Neuronal stem cell (in vitro differentiated cells): ENCODE measurements around the gene CRYBG2.
"Not testable (repeated sequence)": the region's sequence is repeated elsewhere in the genome, so short reads cannot be mapped to it uniquely, and the experiment has no call there.

Experiments
- DNase-seq: peaks from one replicate; pipeline ENCODE4 v3.0.0-alpha.2; 2013; ENCODE audit warnings: low spot score
- H2AFZ ChIP-seq: one replicate; pipeline ENCODE4 v1.6.1; 2013; ENCODE audit warnings: mild to moderate bottlenecking, low read length, inconsistent platforms
- H2AK5ac ChIP-seq: 2 replicates; pipeline ENCODE4 v1.6.1; 2013; ENCODE audit warnings: low read depth, mild to moderate bottlenecking, inconsistent platforms, low read length, moderate library complexity, mixed read lengths
- H2BK120ac ChIP-seq: 2 replicates; pipeline ENCODE4 v1.6.1; 2013; ENCODE audit warnings: low read depth, mild to moderate bottlenecking, inconsistent platforms, low read length, moderate library complexity, mixed read lengths
- H2BK12ac ChIP-seq: one replicate; pipeline ENCODE4 v1.6.1; 2013; ENCODE audit warnings: low read length, inconsistent platforms
- H2BK15ac ChIP-seq: 2 replicates; pipeline ENCODE4 v1.6.1; 2013; ENCODE audit warnings: mild to moderate bottlenecking, low read length, inconsistent platforms, mixed read lengths
- H2BK5ac ChIP-seq: one replicate; pipeline ENCODE4 v1.6.1; 2013; ENCODE audit warnings: inconsistent platforms, mild to moderate bottlenecking, low read length, moderate library complexity
- H3K14ac ChIP-seq: one replicate; pipeline ENCODE4 v1.6.1; 2013; ENCODE audit warnings: low read length, inconsistent platforms
- H3K18ac ChIP-seq: 2 replicates; pipeline ENCODE4 v1.6.1; 2013; ENCODE audit warnings: low read length, inconsistent platforms
- H3K23ac ChIP-seq: 2 replicates; pipeline ENCODE4 v1.6.1; 2013; ENCODE audit warnings: low read depth, mild to moderate bottlenecking, mixed read lengths, low read length, inconsistent platforms; ENCODE audit not compliant: poor library complexity
- H3K27ac ChIP-seq: replicated peaks from 3 replicates; pipeline ENCODE4 v1.5.1; 2013; ENCODE audit warnings: low read length, inconsistent platforms
- H3K27me3 ChIP-seq, 3 experiments: 2 replicates each; pipeline ENCODE4 v1.6.1; 2013; ENCODE audit warnings: low read length in 3 of 3, mild to moderate bottlenecking in 2 of 3, inconsistent platforms in 1 of 3, low read depth in 1 of 3, mixed read lengths in 1 of 3, moderate library complexity in 1 of 3; ENCODE audit not compliant: control insufficient read depth in 3 of 3, insufficient read depth in 3 of 3
- H3K36me3 ChIP-seq, 2 donors: replicated peaks in 1 of 2; 2 replicates each; pipeline ENCODE4 v1.6.1; 2013; ENCODE audit warnings: low read length in 2 of 2; ENCODE audit not compliant: control insufficient read depth in 2 of 2, insufficient read depth in 2 of 2
- H3K4ac ChIP-seq: 2 replicates; pipeline ENCODE4 v1.6.1; 2013; ENCODE audit warnings: inconsistent platforms, mild to moderate bottlenecking, low read length, moderate library complexity
- H3K4me1 ChIP-seq, 2 donors: 1 replicate in 1 of 2; 2 replicates in 1 of 2; pipeline ENCODE4 v1.6.1; 2013; ENCODE audit warnings: low read length in 2 of 2, low read depth in 1 of 2; ENCODE audit not compliant: control insufficient read depth in 2 of 2, insufficient read depth in 1 of 2
- H3K4me2 ChIP-seq: one replicate; pipeline ENCODE4 v1.6.1; 2013; ENCODE audit warnings: mild to moderate bottlenecking, low read length, inconsistent platforms; ENCODE audit not compliant: insufficient read depth, poor library complexity, severe bottlenecking
- H3K4me3 ChIP-seq, 2 donors: 2 replicates each; pipeline ENCODE4 v1.5.1; 2013; ENCODE audit warnings: low read length in 2 of 2, mild to moderate bottlenecking in 2 of 2, inconsistent platforms in 1 of 2, moderate library complexity in 1 of 2
- H3K79me1 ChIP-seq: one replicate; pipeline ENCODE4 v1.6.1; 2013; ENCODE audit warnings: low read depth, mild to moderate bottlenecking, inconsistent platforms, low read length, moderate library complexity
- H3K9ac ChIP-seq: one replicate; pipeline ENCODE4 v1.6.1; 2013; ENCODE audit warnings: mild to moderate bottlenecking, low read depth, low read length, inconsistent platforms; ENCODE audit not compliant: poor library complexity
- H3K9me3 ChIP-seq, 2 donors: replicated peaks in 1 of 2; 2 replicates each; pipeline versions ENCODE3 to v1.6.1; 2013; ENCODE audit warnings: low read length in 2 of 2, mild to moderate bottlenecking in 2 of 2, inconsistent platforms in 1 of 2, low read depth in 1 of 2, mixed read lengths in 1 of 2, moderate library complexity in 1 of 2; ENCODE audit not compliant: control insufficient read depth in 2 of 2, insufficient read depth in 1 of 2
- H4K8ac ChIP-seq: one replicate; pipeline ENCODE4 v1.6.1; 2013; ENCODE audit warnings: low read depth, mild to moderate bottlenecking, inconsistent platforms, low read length, moderate library complexity
- H4K91ac ChIP-seq: one replicate; pipeline ENCODE4 v1.6.1; 2013; ENCODE audit warnings: low read length, low read depth, mild to moderate bottlenecking, inconsistent platforms; ENCODE audit not compliant: poor library complexity
- WGBS, 2 donors: extraction: QIAGEN DNeasy Blood & Tissue Kit; methylation state at CpG; one replicate each; pipeline ENCODE4 v1.1.7; 2013; ENCODE audit warnings: missing lambda C conversion rate in 2 of 2, mixed read lengths in 1 of 2; ENCODE audit not compliant: insufficient read length in 2 of 2, insufficient replicate concordance in 1 of 2; ENCODE audit errors: extremely low coverage in 2 of 2; 5-methylcytosine and 5-hydroxymethylcytosine counted together

The CRYBG2 gene

GRCh38 chr1:26337206-26337535 is 16.8 kb downstream of the CRYBG2 start:
- H2BK12ac ChIP-seq, result no peak overlapping the region
- peak overlapping the region in 1 of 2 donors; percentile 14 for H3K4me3 ChIP-seq
- H2AFZ ChIP-seq, result peak overlapping the region; percentile 78
- H3K4ac ChIP-seq, result no peak overlapping the region
- H4K8ac ChIP-seq, result no peak overlapping the region
- H2BK15ac ChIP-seq, result peak overlapping the region; percentile 99
- peaks cover 2% of the 10 kb centered on the region for H3K79me1 ChIP-seq
- peak overlapping the region; percentile 24 for H3K27ac ChIP-seq
- no peak overlapping the region for H3K4me2 ChIP-seq
- H3K27me3 ChIP-seq, result no peaks in the 10 kb centered on the region
- H3K23ac ChIP-seq, result no peak overlapping the region
- no peaks in the 10 kb centered on the region for H3K9me3 ChIP-seq
- H4K91ac ChIP-seq, result no peak overlapping the region
- whole genome bisulfite sequencing, 2 donors, result no CpG with 5 or more reads among the region's 7 CpGs
- H3K18ac ChIP-seq, result no peak overlapping the region
- peak overlapping the region; percentile 82 for H2BK5ac ChIP-seq
- no peak overlapping the region for H3K14ac ChIP-seq
- peak overlapping the region; percentile 72 for H2AK5ac ChIP-seq
- no peaks in the 10 kb centered on the region for H3K36me3 ChIP-seq
- H2BK120ac ChIP-seq, result no peak overlapping the region
- H3K4me1 ChIP-seq, result peaks cover 14 to 19% of the 10 kb centered on the region in 2 donors
- no peak for DNase-seq
- H3K9ac ChIP-seq, result peak overlapping the region; percentile 47

- Histone ChIP-seq H3K4ac (no peak overlapping the region), H3K4me1 (peaks cover 14 to 19% of the 10 kb centered on the region in 2 donors), H2AFZ (peak overlapping the region; percentile 78), H3K23ac (peak overlapping the region; percentile 93), H3K36me3 (no peaks in the 10 kb centered on the region), H2BK5ac (peak overlapping the region; percentile 82), H2BK120ac (no peak overlapping the region), H2AK5ac (peak overlapping the region; percentile 72), H3K4me2 (peak overlapping the region; percentile 91), H3K79me1 (peaks cover 2% of the 10 kb centered on the region), H3K27me3 (no peaks in the 10 kb centered on the region), H3K27ac (no peak overlapping the region), H2BK15ac (peak overlapping the region; percentile 99), H3K18ac (peak overlapping the region; percentile 98), H3K9ac (peak overlapping the region; percentile 86), H4K91ac (peak overlapping the region; percentile 25), H3K14ac (peak overlapping the region; percentile 25), H3K9me3 (no peaks in the 10 kb centered on the region), H2BK12ac (peak overlapping the region; percentile 73), H4K8ac (no peak overlapping the region), H3K4me3 (peak overlapping the region in 1 of 2 donors; percentile 77)
- WGBS, 2 donors, result no CpG with 5 or more reads among the region's 52 CpGs
- peak; percentile 72 for DNase-seq
Observed at GRCh38 chr1:26336477-26337205, 17.3 kb downstream of the CRYBG2 start.

DNA sequence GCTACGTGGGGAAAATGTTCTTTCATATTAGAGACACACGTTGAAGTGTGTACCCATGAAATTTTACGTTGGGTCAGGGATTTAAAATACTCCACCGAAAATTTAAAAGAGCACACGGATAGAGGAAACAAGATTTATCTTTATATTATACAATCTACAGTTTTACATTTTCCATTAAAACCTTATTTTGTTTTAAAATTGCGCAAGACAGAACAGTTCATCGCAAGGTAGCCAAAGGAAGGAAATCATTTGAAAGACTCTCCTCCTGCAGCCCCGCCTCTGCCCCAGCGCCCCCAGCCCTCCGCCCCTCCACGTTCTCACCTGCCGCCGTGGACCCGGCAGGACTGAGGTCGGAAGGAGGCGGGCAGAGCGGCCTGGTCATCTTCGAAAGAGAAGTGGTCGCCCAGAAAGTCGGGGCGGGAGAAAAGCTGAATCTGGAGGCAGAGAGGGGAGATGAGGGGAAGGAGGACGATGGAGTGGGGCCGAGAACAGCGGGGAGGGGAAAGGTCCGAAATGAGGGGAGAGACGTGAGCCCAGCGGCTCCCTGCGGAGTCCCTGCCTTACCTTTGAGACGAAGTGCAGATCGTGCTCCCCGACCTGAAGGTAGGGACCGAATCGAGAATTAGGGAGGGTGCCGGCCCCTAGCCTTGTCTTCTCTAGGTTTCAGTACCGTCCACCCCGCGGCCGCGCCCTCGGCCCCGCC is 18.0 kb downstream of the CRYBG2 start:
- Histone ChIP-seq H2BK5ac (no peak overlapping the region), H2BK120ac (no peak overlapping the region), H2AFZ (peak overlapping the region; percentile 78), H2AK5ac (no peak overlapping the region), H3K27ac (no peak overlapping the region), H2BK15ac (peak overlapping the region; percentile 99), H3K14ac (peak overlapping the region; percentile 71), H3K9me3 (no peaks in the 10 kb centered on the region), H4K91ac (no peak overlapping the region), H3K23ac (no peak overlapping the region), H3K4me3 (peak overlapping the region; percentile 30 to 88), H3K36me3 (peaks cover 0 to 3% of the 10 kb centered on the region in 2 donors), H3K4me2 (peak overlapping the region; percentile 91), H4K8ac (no peak overlapping the region), H3K18ac (peak overlapping the region; percentile 97), H3K4ac (no peak overlapping the region), H3K9ac (peak overlapping the region; percentile 86), H2BK12ac (peak overlapping the region; percentile 94), H3K27me3 (no peaks in the 10 kb centered on the region), H3K79me1 (peaks cover 2% of the 10 kb centered on the region), H3K4me1 (peaks cover 14 to 22% of the 10 kb centered on the region in 2 donors)
- no CpG with 5 or more reads among the region's 41 CpGs for WGBS, 2 donors
- DNase-seq, result no peak

DNA sequence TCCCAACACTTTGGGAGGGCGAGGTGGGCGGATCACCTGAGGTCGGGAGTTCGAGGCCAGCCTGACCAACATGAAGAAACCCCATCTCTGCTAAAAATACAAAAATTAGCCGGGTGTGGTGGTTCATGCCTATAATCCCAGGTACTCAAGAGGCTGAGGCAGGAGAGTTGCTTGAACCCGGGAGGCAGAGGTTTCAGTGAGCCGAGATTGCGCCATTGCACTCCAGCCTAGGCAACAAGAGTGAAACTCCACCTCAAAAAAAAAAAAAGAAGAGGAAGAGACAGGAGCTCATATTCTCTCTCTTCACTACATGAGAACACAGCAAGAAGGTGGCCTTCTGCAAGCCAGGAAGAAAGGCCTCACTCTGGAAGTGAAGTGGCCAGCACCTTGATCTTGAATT is 20.6 kb downstream of the CRYBG2 start:
- peaks cover 14 to 19% of the 10 kb centered on the region in 2 donors for H3K4me1 ChIP-seq
- H3K9ac ChIP-seq, H3K27me3 ChIP-seq, H2BK12ac ChIP-seq, H4K91ac ChIP-seq, H3K36me3 ChIP-seq, H3K4me2 ChIP-seq, H3K79me1 ChIP-seq, H3K4ac ChIP-seq, H3K27ac ChIP-seq, H4K8ac ChIP-seq, H3K9me3 ChIP-seq, H3K18ac ChIP-seq, H2BK5ac ChIP-seq, H3K4me3 ChIP-seq, H3K23ac ChIP-seq, H2BK15ac ChIP-seq, H3K14ac ChIP-seq, DNase-seq, H2AFZ ChIP-seq, H2AK5ac ChIP-seq, H2BK120ac ChIP-seq: not testable (repeated sequence)
- WGBS, 2 donors, result no CpG with 5 or more reads among the region's 8 CpGs
